GM12878 (cell line): ENCODE measurements around the gene EFNA1. TPM values are rescaled to one million over a fixed set of nuclear protein-coding genes. Genes with fewer than 3 reads are reported as not detected.

Experiments used
- ATAC-seq: fragments of 200-7000 bp; cut with Tn5 transposase; 3 replicates; pipeline ENCODE4 v1.9.1; 2020; ENCODE audit warnings: mild to moderate bottlenecking, moderate library complexity
- BruUV-seq: library from RNA; stranded (reverse); fragments of 400-500 nt; replicated peaks from 2 replicates; lab custom pipeline; 2021; lab: Mats Ljungman, UMichigan
- CTCF ChIA-PET: fragments of 300-600 bp; sonication (Branson Sonifier 250); formaldehyde crosslinking; extraction: SDS; loops from one replicate; lab custom pipeline; 2021; ENCODE audit warnings: inconsistent platforms; lab: Yijun Ruan, JAX
- POLR2A ChIA-PET: fragments of 350-600 bp; formaldehyde crosslinking; extraction: SDS; loops from one replicate; lab custom pipeline; 2021; ENCODE audit warnings: inconsistent platforms; lab: Charles Lee
- RAD21 ChIA-PET: fragments of 300-600 bp; sonication (Branson Sonifier 250); formaldehyde crosslinking; loops from one replicate; lab custom pipeline; 2023; ENCODE audit warnings: antibody characterized with exemption; ENCODE audit not compliant: unreplicated experiment; lab: Charles Lee
- SMC1A ChIA-PET: fragments of 300-600 bp; sonication (Branson Sonifier 250); formaldehyde crosslinking; loops from one replicate; lab custom pipeline; 2023; ENCODE audit not compliant: unreplicated experiment, uncharacterized antibody; lab: Charles Lee
- DNase-seq: peaks from one replicate; pipeline ENCODE4 v3.0.0-alpha.2; 2011; ENCODE audit warnings: low read depth, low spot score
- FAIRE-seq: peaks from 3 replicates; lab custom pipeline; 2011; peaks lifted over from hg19 to GRCh38; lab: Jason Lieb, UNC
- H2AFZ ChIP-seq: 2 replicates; pipeline ENCODE4 v1.6.0; 2011; ENCODE audit warnings: low read depth, low read length, control low read depth; ENCODE audit not compliant: control insufficient read depth
- H3K27ac ChIP-seq: 2 replicates; pipeline ENCODE4 v1.5.1; 2011; ENCODE audit warnings: control low read depth; ENCODE audit not compliant: control insufficient read depth, insufficient read depth
- H3K27me3 ChIP-seq, 2 experiments: replicated peaks in 1 of 2; 2 replicates each; pipeline versions ENCODE4 v1.6.0 to v1.6.1; 2011; ENCODE audit warnings: low read length in 1 of 2; ENCODE audit not compliant: control insufficient read depth in 2 of 2, insufficient read depth in 2 of 2
- H3K36me3 ChIP-seq, 2 experiments: 2 replicates each; pipeline ENCODE4 v1.5.1; 2011; ENCODE audit warnings: low read length in 1 of 2; ENCODE audit not compliant: control insufficient read depth in 2 of 2, insufficient read depth in 2 of 2
- H3K4me1 ChIP-seq: 2 replicates; pipeline ENCODE4 v1.6.1; 2011; ENCODE audit warnings: mild to moderate bottlenecking, low read length, moderate library complexity, mixed read lengths; ENCODE audit not compliant: control insufficient read depth, insufficient read depth
- H3K4me2 ChIP-seq: 2 replicates; pipeline ENCODE4 v1.6.0; 2011; ENCODE audit warnings: control low read depth; ENCODE audit not compliant: control insufficient read depth, insufficient read depth
- H3K4me3 ChIP-seq: fragments of 200-600 bp; sonication (generic); 2 replicates; pipeline ENCODE4 v1.5.1; 2016
- H3K79me2 ChIP-seq: 2 replicates; pipeline ENCODE4 v1.6.0; 2011; ENCODE audit warnings: low read length; ENCODE audit not compliant: control insufficient read depth, insufficient read depth
- H3K9ac ChIP-seq: 2 replicates; pipeline ENCODE4 v1.8.0; 2011; ENCODE audit warnings: low read length, control low read depth, mixed read lengths; ENCODE audit not compliant: control insufficient read depth, insufficient read depth
- H3K9me3 ChIP-seq: replicated peaks from 3 replicates; pipeline ENCODE4 v1.5.1; 2011; ENCODE audit warnings: mild to moderate bottlenecking, low read length; ENCODE audit not compliant: control insufficient read depth, insufficient read depth
- H4K20me1 ChIP-seq: 2 replicates; pipeline ENCODE4 v1.6.0; 2011; ENCODE audit not compliant: control insufficient read depth, insufficient read depth
- GATAD2B ChIP-seq: fragments of 450-650 bp; conservative IDR thresholded peaks from 2 replicates; pipeline ENCODE4 v1.6.1; 2017; ENCODE audit warnings: low read depth, mild to moderate bottlenecking, moderate library complexity
- STAT3 ChIP-seq: IDR thresholded peaks from 2 replicates; pipeline ENCODE4 v1.6.1; 2011; ENCODE audit warnings: low read depth, low read length, improper control_type of control experiment
- WRNIP1 ChIP-seq: IDR thresholded peaks from 2 replicates; pipeline ENCODE4 v1.6.1; 2011; ENCODE audit warnings: low read depth, low read length, improper control_type of control experiment, borderline replicate concordance
- ZSCAN29 ChIP-seq: fragments of 450-650 bp; IDR thresholded peaks from 2 replicates; pipeline ENCODE4 v1.6.1; 2017; ENCODE audit warnings: mild to moderate bottlenecking, moderate library complexity
- WGBS: methylation state at CpG from one replicate; pipeline ENCODE4 v1.1.6; 2016; ENCODE audit warnings: low lambda C conversion rate; ENCODE audit not compliant: insufficient replicate concordance, insufficient coverage; ENCODE audit errors: missing lambda C conversion rate; 5-methylcytosine and 5-hydroxymethylcytosine counted together
- in situ Hi-C: fragments of 300-500 bp; cut with MboI; formaldehyde crosslinking; loops from 9 replicates; pipeline ENCODE4 v1.14.3; 2018; ENCODE audit warnings: mixed read lengths
- intact Hi-C: fragments of 100-400 bp; cut with micrococcal nuclease; formaldehyde crosslinking; loops from one replicate; pipeline ENCODE4 v1.14.2; 2022; ENCODE audit not compliant: unreplicated experiment
- polyA plus RNA-seq, 11 experiments: library from polyadenylated mRNA; depleted of rRNA in 4 of 11; unstranded in 6 of 11; stranded (reverse) in 5 of 11; fragments of >200 nt; fragmentation: Nextera tagmentation in 4 of 11; fragmentation: Illumina TruSeq in 1 of 11; extraction: Ambion mirVana in 4 of 11; extraction: Trizol in 1 of 11; gene quantifications; 1 replicate in 1 of 11; 2 replicates in 10 of 11; pipeline versions ENCODE4 v1.2.1 to v1.2.3, GENCODE V29; 2011 to 2016; ENCODE audit warnings: inconsistent platforms in 2 of 11, missing spikeins in 2 of 11, low read depth in 1 of 11
- total RNA-seq, 4 experiments: library from RNA; depleted of rRNA in 3 of 4; stranded (reverse); fragments of >200 nt in 3 of 4; fragmentation: Illumina TruSeq in 1 of 4; extraction: Trizol in 1 of 4; gene quantifications; 2 replicates each; pipeline versions ENCODE4 v1.2.1 to v1.2.3, GENCODE V29; 2013 to 2021
- TF ChIP-seq, protein P1 (sequence below): fragments of 450-650 bp; conservative IDR thresholded peaks from 2 replicates; pipeline ENCODE4 v1.6.1; 2017; ENCODE audit warnings: mild to moderate bottlenecking, moderate library complexity
- TF ChIP-seq, protein P2 (sequence below): IDR thresholded peaks from 2 replicates; pipeline ENCODE4 v1.6.1; 2012; ENCODE audit warnings: improper control_type of control experiment, low read depth, low read length; ENCODE audit not compliant: insufficient replicate concordance

The EFNA1 gene
- total and polyA plus RNA-seq, 10 of the 15 experiments (the other 5 are each of a cell fraction or from before 2014, with no cell fraction given), result 0.13 to 7.5 (median 0.28) TPM; not detected in 5

DNA sequence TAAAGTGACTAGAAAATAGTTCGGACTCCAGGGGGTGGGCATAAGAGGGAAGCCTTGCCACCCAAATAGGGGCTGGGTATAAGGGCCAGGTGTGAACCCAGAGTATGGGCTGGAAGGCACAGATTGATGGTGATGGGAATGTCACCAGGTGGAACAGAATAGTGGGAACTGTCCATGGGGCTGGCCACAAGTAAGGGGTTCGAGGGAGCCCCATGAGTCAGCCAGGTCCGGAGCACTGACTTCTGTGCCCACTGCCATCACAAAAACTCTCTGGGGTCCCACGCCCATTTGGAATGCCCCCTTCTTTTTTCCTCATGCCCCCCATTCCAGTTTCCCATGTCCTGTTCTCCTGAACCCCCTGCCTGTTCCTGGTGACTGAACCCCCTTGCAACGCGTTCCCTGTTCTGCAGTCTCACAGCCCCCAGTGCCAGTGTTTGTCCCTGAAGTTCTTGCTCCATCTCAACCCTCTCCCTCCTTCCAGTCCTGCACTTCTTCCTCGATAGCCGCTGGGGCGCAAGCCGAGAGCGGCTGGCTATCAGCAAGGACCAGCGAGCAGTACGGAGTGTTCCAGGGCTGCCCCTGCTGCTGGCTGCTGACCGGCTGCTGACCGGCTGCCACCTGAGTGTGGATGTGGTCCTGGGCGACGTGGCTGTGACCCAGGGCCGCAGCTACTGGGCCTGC, 53.8 kb downstream of the EFNA1 start (continued):
- TF ChIP-seq, protein P1, sequence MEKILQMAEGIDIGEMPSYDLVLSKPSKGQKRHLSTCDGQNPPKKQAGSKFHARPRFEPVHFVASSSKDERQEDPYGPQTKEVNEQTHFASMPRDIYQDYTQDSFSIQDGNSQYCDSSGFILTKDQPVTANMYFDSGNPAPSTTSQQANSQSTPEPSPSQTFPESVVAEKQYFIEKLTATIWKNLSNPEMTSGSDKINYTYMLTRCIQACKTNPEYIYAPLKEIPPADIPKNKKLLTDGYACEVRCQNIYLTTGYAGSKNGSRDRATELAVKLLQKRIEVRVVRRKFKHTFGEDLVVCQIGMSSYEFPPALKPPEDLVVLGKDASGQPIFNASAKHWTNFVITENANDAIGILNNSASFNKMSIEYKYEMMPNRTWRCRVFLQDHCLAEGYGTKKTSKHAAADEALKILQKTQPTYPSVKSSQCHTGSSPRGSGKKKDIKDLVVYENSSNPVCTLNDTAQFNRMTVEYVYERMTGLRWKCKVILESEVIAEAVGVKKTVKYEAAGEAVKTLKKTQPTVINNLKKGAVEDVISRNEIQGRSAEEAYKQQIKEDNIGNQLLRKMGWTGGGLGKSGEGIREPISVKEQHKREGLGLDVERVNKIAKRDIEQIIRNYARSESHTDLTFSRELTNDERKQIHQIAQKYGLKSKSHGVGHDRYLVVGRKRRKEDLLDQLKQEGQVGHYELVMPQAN, result no peak
- no peak for TF ChIP-seq STAT3
- TF ChIP-seq, all 136 proteins: peak for 0

DNA sequence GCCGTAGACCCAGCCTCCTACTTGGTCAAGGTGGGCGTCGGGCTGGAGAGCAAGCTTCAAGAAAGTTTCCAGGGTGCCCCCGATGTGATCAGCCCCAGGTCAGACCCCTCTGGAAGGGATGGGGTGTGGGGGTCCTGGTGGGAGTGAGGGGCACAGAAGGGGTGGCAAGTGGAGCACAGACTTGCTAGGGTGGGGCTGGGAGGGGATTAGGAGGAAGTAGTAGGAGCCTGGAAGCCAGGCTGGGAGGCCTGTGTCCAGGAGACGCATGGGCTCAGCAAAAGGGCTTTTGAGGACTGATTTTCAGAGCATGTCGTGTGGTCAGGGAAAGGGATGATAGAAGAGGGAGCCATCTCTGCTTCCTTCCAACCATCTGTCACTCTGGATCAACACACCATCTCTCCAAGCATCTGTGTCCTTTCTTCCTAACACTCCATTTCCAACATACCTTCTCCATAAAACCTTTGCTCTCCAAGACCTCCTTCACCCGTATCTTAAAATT, 54.4 kb downstream of the EFNA1 start:
- ChIA-PET SMC1A (no interaction called here), CTCF (interaction anchor here (0.7 to 1.6 kb wide), 2 partner anchors 10 to 11 kb away, joined by 3 to 6 read pairs; partner anchors contain the start of gene KRTCAP2), POLR2A (no interaction called here), RAD21 (interaction anchor here (1.6 kb wide), 1 partner anchor 11 kb away, joined by 4 read pairs; no protein-coding TSS in a partner anchor)
- no TSS peak for BruUV-seq
- Histone ChIP-seq H3K27ac (no peak overlapping the region), H3K4me3 (no peak overlapping the region), H3K9me3 (no peaks in the 10 kb centered on the region), H3K9ac (no peak overlapping the region), H2AFZ (no peak overlapping the region), H3K4me1 (peaks cover 26% of the 10 kb centered on the region), H3K36me3 (no peaks in the 10 kb centered on the region), H3K27me3 (no peaks in the 10 kb centered on the region), H4K20me1 (no peaks in the 10 kb centered on the region), H3K4me2 (no peak overlapping the region), H3K79me2 (no peaks in the 10 kb centered on the region)
- ATAC-seq, result no peak
- DNase-seq, result no peak
- in situ Hi-C loops (no loop called here), intact Hi-C loops (no loop called here)
- 79% methylated on average over 7 of the region's 7 CpGs for WGBS
- TF ChIP-seq ZSCAN29, result no peak
- TF ChIP-seq, protein P2, sequence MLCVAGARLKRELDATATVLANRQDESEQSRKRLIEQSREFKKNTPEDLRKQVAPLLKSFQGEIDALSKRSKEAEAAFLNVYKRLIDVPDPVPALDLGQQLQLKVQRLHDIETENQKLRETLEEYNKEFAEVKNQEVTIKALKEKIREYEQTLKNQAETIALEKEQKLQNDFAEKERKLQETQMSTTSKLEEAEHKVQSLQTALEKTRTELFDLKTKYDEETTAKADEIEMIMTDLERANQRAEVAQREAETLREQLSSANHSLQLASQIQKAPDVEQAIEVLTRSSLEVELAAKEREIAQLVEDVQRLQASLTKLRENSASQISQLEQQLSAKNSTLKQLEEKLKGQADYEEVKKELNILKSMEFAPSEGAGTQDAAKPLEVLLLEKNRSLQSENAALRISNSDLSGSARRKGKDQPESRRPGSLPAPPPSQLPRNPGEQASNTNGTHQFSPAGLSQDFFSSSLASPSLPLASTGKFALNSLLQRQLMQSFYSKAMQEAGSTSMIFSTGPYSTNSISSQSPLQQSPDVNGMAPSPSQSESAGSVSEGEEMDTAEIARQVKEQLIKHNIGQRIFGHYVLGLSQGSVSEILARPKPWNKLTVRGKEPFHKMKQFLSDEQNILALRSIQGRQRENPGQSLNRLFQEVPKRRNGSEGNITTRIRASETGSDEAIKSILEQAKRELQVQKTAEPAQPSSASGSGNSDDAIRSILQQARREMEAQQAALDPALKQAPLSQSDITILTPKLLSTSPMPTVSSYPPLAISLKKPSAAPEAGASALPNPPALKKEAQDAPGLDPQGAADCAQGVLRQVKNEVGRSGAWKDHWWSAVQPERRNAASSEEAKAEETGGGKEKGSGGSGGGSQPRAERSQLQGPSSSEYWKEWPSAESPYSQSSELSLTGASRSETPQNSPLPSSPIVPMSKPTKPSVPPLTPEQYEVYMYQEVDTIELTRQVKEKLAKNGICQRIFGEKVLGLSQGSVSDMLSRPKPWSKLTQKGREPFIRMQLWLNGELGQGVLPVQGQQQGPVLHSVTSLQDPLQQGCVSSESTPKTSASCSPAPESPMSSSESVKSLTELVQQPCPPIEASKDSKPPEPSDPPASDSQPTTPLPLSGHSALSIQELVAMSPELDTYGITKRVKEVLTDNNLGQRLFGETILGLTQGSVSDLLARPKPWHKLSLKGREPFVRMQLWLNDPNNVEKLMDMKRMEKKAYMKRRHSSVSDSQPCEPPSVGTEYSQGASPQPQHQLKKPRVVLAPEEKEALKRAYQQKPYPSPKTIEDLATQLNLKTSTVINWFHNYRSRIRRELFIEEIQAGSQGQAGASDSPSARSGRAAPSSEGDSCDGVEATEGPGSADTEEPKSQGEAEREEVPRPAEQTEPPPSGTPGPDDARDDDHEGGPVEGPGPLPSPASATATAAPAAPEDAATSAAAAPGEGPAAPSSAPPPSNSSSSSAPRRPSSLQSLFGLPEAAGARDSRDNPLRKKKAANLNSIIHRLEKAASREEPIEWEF, result no peak
- no peak for TF ChIP-seq WRNIP1
- TF ChIP-seq GATAD2B, result no peak
- FAIRE-seq, result no peak
